Nephron (organoid): Measurements from ENCODE around the gene FCGBP.

Experiments
- H3K27ac Mint-ChIP-seq, 3 experiments: 2 replicates each; pipeline ENCODE4 v1.8.0; 2020; ENCODE audit warnings: mixed read lengths in 3 of 3, mild to moderate bottlenecking in 2 of 3, moderate library complexity in 1 of 3
- H3K27me3 Mint-ChIP-seq: 2 replicates; pipeline ENCODE4 v1.8.0; 2021; ENCODE audit warnings: low read depth, mild to moderate bottlenecking, moderate library complexity, mixed read lengths
- H3K36me3 Mint-ChIP-seq: 2 replicates; pipeline ENCODE4 v1.8.0; 2020; ENCODE audit warnings: low read depth, mixed read lengths
- H3K4me1 Mint-ChIP-seq: 2 replicates; pipeline ENCODE4 v1.8.0; 2020; ENCODE audit warnings: mixed read lengths
- H3K4me3 Mint-ChIP-seq, 3 experiments: 2 replicates each; pipeline ENCODE4 v1.8.0; 2020; ENCODE audit warnings: mild to moderate bottlenecking in 3 of 3, mixed read lengths in 3 of 3, moderate library complexity in 2 of 3
- H3K9me3 Mint-ChIP-seq: 2 replicates; pipeline ENCODE4 v1.8.0; 2020; ENCODE audit warnings: mixed read lengths
- CTCF ChIP-seq, 3 experiments: fragments of 200-600 bp; sonication (generic); IDR thresholded peaks; one replicate each; pipeline ENCODE4 v1.5.0; 2021; ENCODE audit warnings: antibody characterized with exemption in 3 of 3; ENCODE audit not compliant: unreplicated experiment in 3 of 3

FCGBP gene

GRCh38 chr19:39941615-39942365, 7.4 kb upstream of the FCGBP start:
- Mint-ChIP-seq H3K4me1 (peaks cover 26% of the 10 kb centered on the region), H3K36me3 (no peaks in the 10 kb centered on the region), H3K9me3 (peaks cover 14% of the 10 kb centered on the region), H3K27me3 (no peaks in the 10 kb centered on the region), H3K27ac (peak overlapping the region; percentile 88 to 99 (median 98)), H3K4me3 (peak overlapping the region in 2 of 3 experiments; percentile 11 to 31)
- no peak for TF ChIP-seq CTCF (IDR thresholded peaks at IDR 0.05; ENCODE audit: unreplicated experiment in 3 of 3)

- no peak overlapping the region for H3K4me3 Mint-ChIP-seq
- no peaks in the 10 kb centered on the region for H3K36me3 Mint-ChIP-seq
- peaks cover 14% of the 10 kb centered on the region for H3K9me3 Mint-ChIP-seq
- no peak for TF ChIP-seq CTCF (IDR thresholded peaks at IDR 0.05; ENCODE audit: unreplicated experiment in 3 of 3)
- H3K27ac Mint-ChIP-seq, result peak overlapping the region; percentile 88 to 99 (median 98)
- peaks cover 26% of the 10 kb centered on the region for H3K4me1 Mint-ChIP-seq
- peaks cover 2% of the 10 kb centered on the region for H3K27me3 Mint-ChIP-seq
These were observed 6.7 kb upstream of the FCGBP start for GRCh38 chr19:39941151-39941550.

GRCh38 chr19:39940221-39940833, 5.9 kb upstream of the FCGBP start:
- Mint-ChIP-seq H3K4me1 (peaks cover 26% of the 10 kb centered on the region), H3K4me3 (no peak overlapping the region), H3K27me3 (peaks cover 3% of the 10 kb centered on the region), H3K27ac (peak overlapping the region in 1 of 3 experiments; percentile 98), H3K9me3 (peaks cover 14% of the 10 kb centered on the region), H3K36me3 (no peaks in the 10 kb centered on the region)
- no peak for TF ChIP-seq CTCF (IDR thresholded peaks at IDR 0.05; ENCODE audit: unreplicated experiment in 3 of 3)

GRCh38 chr19:39939556-39939955, 5.1 kb upstream of the FCGBP start:
- peaks cover 26% of the 10 kb centered on the region for H3K4me1 Mint-ChIP-seq
- no peaks in the 10 kb centered on the region for H3K36me3 Mint-ChIP-seq
- H3K27me3 Mint-ChIP-seq, result peaks cover 3% of the 10 kb centered on the region
- H3K27ac Mint-ChIP-seq, result no peak overlapping the region
- peaks cover 14% of the 10 kb centered on the region for H3K9me3 Mint-ChIP-seq
- no peak for TF ChIP-seq CTCF (IDR thresholded peaks at IDR 0.05; ENCODE audit: unreplicated experiment in 3 of 3)
- no peak overlapping the region for H3K4me3 Mint-ChIP-seq

GRCh38 chr19:39937787-39938186, 3.4 kb upstream of the FCGBP start:
- no peak overlapping the region for H3K27ac Mint-ChIP-seq
- peaks cover 7% of the 10 kb centered on the region for H3K27me3 Mint-ChIP-seq
- peaks cover 14% of the 10 kb centered on the region for H3K9me3 Mint-ChIP-seq
- H3K4me3 Mint-ChIP-seq, result no peak overlapping the region
- H3K4me1 Mint-ChIP-seq, result peaks cover 16% of the 10 kb centered on the region
- H3K36me3 Mint-ChIP-seq, result no peaks in the 10 kb centered on the region
- TF ChIP-seq CTCF (IDR thresholded peaks at IDR 0.05; ENCODE audit: unreplicated experiment in 3 of 3), result no peak
